ENCODE measurements around the gene DNAJA4.
"Not testable (repeated sequence)": the region's sequence is repeated elsewhere in the genome, so short reads cannot be mapped to it uniquely, and the experiment has no call there.

DNAJA4 gene

DNA sequence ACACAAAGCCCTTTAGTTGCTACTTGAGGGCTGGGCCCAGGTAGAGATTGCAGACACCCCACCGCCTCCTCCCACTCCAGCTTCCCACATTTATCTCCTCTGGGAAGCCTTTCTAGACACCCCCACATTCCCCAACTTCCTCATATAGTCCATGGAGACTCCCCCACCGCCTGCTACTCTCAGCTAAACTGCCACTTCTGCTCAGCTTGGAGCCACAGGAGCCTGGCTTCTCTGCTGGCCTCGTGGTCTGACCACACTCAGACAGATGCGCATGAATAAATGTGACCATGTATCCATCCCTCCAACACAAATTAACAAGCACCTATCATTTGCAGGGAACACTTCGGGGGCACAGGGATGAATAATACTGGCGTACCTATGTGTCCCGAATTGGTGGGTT lies 19.5 kb upstream of the DNAJA4 start:
- DNase-seq: no peak

DNA sequence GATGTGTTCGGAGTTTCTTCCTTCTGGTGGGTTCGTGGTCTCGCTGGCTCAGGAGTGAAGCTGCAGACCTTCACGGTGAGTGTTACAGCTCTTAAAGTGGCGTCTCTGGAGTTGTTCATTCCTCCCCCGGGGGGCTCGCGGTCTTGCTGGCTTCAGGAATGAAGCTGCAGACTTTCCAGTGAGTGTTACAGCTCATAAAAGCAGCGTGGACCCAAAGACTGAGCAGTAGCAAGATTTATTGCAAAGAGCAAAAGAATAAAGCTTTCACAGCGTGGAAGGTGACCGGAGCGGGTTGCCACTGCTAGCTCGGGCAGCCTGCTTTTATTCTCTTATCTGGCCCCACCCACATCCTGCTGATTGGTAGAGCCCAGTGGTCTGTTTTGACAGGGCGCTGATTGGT lies 19.0 kb upstream of the DNAJA4 start:
- DNase-seq: not testable (repeated sequence)

DNA sequence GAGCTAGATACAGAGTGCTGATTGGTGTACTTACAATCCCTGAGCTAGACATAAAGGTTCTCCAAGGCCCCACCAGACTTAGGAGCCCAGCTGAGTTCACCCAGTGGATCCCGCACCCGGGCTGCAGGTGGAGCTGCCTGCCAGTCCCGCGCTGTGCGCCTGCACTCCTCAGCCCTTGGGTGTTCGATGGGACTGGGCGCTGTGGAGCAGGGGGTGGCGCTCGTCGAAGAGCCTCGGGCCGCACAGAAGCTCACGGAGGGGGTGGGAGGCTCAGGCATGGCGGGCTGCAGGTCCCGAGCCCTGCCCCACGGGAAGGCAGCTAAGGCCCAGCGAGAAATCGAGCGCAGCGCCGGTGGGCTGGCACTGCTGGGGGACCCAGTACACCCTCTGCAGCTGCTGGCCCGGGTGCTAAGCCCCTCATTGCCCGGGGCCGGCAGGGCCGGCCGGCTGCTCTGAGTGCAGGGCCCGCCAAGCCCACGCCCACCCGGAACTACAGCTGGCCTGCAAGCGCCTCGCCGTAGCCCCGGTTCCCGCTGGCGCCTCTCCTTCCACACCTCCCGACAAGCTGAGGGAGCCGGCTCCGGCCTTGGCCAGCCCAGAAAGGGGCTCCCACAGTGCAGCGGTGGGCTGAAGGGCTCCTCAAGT lies 18.3 kb upstream of the DNAJA4 start:
- not testable (repeated sequence) for DNase-seq

DNA sequence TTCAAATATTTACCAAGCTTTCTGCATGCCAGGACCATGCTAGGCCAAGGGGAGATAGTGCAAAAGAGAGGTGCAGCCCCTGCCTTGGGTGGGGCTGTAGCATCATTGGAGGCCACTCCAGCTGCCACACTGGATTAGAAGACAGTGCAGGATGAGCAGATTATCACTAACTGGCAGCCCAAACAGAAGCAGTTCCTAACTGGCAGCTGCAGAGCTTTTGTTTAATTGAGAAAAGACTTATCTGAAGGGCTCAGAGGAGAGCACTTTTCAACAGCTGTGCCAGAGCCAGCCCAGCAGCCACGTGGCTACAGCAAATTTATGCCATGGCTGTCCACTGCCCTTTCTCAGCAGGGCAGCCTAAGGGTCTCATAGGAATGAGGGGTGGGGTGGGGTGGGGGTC lies 16.5 kb upstream of the DNAJA4 start:
- DNase-seq: no peak

DNA sequence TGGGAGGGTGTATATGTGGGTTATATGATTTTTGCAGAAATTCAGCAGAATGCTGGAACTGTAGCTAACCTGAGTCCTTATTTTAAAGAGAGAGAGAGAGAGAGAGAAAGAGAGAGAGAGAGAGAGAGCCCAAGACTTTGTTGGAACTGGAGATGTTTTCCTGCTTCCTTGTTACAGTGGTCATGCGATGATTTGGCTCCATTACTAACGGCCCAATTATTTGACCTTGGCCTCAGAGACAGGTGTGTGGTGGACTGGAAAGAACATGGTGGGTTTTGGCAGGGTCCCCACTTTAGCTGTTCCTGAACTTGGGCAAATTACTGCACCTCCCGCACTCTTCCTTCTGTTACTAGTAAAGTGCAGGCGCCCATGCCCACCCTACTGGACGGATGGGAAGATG lies 15.2 kb upstream of the DNAJA4 start:
- DNase-seq: no peak

DNA sequence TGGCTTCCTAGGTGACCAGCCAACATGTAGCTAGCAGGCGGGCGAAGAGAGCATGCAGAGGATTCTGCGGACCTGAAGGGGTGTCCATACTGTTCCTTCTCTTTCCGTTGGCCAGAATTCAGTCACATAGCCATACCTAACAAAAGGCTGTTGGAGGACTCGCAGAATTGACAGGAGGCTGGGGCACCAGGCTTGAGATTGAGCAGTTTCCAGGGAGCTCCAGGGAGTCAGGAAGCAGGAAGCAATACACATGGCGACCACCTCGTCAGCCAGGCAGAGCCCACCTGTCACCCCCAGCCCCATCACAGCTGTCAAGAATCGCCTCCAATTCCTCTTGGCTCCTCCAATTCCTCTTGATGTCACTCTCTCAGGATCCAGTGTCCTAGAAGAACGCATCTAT lies 13.2 kb upstream of the DNAJA4 start:
- DNase-seq: no peak

DNA sequence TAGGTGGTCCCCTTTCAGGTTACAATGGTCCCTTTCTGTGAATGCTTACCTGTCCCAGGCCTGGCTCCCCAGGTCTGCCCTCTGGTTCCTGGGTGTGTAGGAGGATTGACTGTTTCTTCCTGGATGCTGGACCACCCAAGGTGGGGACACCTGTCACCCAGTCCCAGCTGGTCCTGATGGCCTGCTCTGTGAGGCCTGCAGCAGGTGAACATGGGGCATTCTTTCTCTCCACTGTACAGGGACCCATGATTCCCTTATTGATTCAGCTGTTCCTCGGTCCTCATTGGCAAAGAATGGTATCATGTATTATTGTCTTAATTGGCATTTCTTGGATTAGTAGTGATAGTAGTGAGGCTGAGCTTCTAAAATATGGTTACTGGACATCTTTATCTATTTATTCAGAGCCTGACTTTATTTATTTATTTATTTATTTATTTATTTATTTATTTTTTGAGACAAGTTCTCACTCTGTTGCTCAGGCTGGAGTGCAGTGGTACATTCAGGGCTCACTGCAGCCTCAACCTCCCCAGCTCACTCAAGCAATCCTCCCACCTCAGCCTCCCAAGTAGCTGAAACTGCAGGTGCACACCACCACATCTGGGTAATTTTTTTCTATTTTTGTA lies 8.8 kb upstream of the DNAJA4 start:
- no peak for DNase-seq

DNA sequence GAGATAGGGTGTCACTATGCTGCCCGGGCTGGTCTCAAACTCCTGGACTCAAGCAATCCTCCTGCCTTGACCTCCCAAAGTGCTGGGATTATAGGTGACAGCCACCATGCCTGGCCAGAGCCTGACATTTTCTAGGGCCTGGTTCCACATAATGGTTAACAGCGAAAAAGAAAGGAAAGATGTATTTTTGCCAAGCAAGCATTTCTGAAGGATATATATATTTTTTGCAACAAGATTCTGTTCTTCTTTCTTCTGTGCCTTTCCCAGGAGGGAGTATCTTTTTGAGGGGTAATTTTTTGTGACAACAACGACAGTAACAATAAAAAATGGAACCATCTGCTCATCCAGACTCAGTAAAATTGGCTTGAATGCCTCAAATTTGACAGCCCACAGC lies 8.3 kb upstream of the DNAJA4 start:
- no peak for DNase-seq

DNA sequence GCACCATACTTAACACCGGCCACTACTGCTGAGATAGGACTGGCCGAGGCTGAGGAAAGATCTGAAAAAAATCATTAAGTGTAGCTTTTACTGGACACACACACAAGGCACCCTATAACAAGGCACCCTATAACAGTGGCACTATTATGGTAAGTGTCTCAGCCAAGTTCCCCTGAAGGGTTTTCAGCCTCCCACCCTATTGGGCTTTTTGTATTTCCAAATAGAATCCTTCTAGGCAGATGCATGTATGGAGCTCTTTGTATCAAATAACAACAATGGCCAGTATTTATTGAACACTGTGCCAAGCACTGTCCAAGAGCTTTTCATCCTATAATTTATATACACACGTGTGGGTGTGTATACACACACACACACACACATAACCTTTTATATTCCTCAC lies 6.7 kb upstream of the DNAJA4 start:
- no peak for DNase-seq

DNA sequence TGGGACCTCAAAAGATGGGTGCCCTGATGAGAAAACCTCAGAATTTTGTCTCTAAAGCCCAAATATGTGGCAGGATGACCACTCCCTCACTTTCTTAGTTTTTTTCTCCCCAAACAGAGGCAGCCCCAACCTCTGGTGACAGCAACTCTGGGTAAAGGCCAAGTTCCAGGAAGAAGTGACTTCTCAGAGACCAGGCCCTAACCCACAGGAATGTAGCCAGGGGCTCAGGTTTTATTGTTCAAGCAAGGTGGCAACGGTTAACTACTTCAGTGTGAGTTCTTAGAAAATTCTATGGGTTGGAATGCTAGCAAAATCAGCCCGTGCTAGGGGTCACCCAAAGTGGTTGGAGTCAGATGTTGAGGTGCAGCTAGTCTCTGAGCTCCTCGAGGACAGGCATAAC lies 5.1 kb upstream of the DNAJA4 start:
- no peak for DNase-seq

DNA sequence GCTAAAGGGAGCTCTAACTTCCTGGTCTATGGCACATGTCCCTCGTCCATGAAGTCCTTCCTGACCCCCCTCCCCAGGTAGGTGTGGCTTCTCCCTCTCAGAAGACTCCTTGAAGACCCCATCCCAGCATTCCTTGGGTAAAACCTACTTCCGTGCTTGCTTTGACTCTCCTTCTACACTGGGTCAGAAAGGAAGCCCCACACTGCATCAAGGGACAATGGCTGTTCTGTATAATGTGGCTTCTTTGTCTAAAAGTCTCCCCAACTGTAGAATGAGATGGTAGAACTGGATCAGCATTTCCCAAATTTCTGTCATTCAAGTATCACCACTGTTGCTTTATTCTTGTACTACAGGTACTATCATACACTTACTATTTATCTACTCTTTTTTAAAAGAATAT lies 3.9 kb upstream of the DNAJA4 start:
- DNase-seq: no peak

DNA sequence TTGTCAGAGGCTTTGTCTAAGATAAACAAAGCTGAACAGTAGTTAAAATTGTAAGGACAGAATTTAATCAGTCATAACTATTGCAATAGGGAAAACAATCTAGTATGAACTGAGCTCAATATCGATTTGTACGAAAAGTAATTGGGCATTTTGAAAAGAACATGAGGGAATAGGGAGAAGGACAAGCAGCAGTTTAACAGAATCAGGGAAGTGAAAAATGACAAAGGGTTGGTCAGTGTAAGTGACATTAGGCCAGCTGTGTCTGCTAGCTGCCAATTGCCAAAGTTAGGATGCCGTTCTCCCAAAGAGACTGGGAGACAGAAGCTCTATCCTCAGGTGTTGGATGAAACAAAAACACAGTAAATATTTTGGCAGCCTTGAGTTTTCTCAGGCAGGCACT lies 3.3 kb upstream of the DNAJA4 start:
- DNase-seq: no peak

DNA sequence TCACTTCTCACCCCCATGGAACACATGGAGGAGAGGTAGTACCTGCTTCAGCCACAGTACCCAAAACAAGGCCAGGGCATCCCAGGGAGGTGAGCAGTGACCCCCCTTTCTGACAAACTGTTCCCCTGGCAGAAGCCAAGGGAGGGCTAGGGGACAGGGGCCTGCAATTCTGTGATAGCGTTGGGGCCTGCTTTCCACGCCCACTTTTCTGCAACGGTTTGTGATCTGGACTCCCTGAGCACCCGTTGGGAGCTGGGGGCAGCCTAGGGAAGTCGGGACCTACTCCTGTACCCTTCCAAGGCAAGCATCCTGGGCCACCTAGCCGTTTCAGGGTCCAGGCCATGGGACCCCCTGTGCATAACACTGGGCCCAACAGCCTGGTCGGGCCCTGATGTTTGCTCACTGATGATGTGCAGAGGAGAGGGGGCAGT lies 996 bp upstream of the DNAJA4 start:
- DNase-seq: no peak

DNA sequence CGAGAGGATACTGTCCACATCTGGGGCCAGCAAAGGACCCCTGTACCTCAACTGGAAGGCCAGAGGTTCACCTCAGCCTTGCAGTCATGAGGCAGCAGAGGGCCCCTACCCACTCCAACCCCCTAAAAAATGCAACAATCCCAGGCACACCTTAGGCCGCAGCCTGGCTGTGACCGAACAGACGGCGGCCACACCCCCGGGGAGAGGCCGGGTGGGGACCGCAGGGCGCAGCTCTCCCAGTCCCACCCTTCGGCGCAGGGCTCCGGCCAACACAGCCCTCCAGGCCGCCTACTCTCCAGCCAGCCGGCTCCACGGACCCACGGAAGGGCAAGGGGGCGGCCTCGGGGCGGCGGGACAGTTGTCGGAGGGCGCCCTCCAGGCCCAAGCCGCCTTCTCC lies 457 bp upstream of the DNAJA4 start:
- DNase-seq: no peak

DNA sequence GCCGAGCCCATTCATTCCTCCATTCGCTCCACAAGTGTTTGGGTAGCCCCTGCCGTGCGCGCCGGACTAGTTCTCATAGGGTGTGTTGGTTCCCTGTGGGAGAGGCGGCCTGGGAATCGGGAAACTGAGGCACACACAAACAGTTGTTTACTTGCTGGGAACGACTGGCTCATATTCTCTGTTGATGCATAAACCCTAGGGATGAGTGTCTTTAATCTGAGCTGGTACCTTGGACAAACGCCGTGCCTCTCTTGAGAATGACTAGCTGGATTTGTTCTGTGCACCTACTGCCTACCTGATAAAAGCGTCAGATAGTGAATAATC lies 737 bp downstream of the DNAJA4 start:
- DNase-seq: no peak

DNA sequence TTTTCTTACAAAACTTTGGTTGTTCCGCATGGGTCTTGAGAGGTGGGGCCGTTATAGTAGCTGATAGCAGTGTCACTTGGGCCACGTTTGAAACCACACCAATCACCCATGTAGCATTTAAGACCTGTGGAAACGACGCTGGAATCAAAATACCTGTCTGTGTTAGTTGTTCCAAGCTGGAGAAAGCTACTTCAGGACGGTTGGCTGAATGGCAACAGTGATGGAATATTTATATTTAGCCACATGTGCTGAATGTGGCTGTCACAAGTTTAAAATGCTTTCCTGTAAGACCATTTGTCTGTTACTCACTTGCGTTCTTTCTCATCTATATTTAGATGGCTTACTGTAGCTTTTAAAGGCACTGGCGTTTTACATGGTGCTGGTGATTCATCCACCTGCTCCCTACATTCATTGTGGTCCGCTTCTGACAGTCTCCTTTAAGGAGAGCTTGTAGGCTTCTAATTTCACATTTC lies 1.4 kb downstream of the DNAJA4 start:
- no peak for DNase-seq

DNA sequence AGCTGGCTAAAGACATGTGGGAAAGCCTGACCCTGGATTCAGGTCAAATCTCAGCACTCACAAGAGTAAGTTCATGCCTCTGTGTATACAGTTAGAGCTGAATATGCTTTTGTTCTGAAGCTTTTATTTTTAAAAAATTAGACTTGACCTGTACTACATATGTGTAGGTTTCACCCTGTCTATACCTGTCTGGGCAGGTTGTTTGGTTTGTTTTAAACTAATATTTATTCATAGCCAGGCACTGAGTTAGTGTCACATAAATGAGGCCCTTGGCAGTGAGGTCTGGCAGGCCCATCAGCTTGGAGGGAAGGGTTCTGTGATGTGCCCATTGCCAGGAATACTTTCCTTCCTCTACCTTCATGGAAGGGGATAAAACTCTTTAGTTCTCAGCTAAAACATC lies 1.9 kb downstream of the DNAJA4 start:
- DNase-seq: no peak

DNA sequence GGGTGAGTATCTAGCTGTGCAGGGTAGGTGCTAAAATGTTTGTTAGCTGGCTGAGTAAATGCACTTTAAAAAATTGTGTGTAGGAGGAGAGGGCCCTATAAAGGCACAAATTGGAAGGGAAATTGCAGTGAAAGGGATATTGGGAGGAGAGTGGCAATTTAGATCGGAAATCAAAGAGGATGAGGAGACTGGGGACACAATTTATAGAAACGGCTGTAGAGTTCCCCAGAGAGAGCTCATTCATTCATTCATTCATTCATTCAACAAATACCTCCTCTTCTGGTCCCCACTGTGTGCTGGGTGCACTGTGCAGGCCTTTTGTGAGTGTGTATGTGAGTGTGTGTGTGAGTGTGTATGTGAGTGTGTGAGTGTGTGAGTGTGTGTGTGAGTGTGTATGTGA lies 2.4 kb downstream of the DNAJA4 start:
- DNase-seq: no peak

DNA sequence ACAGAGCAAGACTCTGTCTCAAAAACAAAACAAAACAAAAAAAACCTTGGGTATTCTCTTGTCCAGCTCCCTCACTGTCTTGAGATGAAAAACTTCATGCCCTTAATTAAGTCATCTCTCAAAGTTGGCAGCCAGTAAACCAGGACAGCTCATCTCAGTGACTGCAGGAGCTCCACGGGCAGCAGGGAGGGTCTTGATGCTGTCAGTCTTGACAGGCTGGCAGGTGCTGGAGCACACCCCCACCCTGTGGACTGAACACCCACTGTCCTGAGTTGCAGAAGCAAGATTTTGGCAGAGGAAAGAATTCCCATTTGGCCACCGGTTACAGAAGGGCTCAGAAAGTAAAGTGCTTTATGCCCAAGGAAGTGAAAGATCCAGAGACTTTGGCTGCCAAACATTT lies 8.0 kb downstream of the DNAJA4 start:
- DNase-seq: no peak

DNA sequence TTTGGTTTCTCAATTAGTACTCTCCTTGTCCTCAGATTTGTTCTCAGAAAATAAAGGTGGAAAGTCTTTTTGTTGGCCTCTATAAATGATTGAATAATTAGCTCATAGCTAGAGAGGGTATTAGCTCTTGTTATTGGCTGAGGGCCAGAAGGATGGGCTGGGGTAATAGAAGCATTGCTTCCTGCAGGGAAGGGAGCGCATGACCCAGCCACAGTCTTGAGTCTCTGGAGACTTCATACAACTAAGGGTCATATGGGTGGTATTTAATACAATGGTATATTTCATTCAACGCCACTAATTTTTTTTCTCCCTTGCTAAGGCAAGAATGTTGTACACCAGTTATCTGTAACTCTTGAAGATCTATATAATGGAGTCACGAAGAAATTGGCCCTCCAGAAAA lies 8.4 kb downstream of the DNAJA4 start:
- no peak for DNase-seq

DNA sequence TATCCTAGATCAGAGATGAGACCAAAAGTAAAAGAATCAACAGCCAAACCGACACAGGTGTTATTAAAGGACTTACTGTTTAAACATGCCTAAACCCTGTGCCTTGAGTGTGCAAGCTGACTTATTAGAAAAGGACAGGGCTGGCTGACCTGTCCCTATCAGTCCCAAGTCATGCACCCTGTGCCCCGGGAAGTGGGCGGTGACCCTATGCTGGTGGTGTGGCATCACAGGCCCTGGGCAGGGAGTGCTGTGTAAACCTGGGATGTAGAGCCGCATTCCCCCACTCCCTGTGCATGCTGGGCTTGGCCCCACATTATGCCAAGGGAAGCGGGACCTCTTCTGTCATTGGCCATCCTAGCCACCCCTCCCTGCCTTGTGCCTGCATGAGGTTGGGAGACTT lies 10.6 kb downstream of the DNAJA4 start:
- no peak for DNase-seq

DNA sequence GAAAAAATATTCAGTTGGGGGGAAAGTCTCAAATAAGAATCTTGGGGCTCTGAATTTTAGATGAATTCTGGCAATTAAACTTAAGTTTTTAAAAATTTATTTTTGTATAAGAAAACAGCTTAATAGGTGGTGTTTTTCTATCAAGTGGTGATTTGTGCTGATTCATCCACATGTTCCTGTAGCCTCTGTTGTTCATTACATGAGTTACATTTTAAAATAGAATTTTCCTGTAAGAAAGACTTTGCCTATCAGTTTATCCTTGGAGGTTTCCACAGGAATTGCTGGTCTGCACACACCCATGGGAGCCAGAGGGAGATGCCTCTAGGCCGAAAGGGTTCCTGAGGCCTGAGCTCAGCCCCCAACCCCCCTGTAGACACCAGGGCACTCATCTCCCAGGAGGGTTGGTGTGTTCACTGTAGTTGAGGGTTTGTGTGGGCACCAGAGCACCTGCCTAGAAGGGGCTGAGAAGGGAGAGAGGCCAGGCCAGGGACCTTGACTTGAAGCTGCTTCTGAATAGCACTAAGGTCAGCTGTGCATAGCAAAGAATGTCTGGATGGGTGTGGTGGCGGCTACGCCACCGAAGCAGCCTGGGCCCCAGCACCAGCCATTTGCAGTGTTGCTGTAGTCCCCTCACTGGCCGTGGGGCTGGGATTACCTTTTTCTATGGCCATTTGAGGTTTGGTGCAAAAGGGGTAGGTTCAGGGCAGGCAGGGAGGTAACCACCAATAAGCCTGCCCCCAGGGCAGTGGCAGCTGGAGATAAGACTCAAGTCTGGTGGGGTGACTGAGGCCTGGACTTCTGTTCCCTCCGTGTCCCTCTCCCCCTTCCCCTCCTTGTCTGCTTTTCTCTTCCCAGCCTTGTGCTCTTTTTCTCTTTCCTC lies 11.9 kb downstream of the DNAJA4 start:
- no peak for DNase-seq

DNA sequence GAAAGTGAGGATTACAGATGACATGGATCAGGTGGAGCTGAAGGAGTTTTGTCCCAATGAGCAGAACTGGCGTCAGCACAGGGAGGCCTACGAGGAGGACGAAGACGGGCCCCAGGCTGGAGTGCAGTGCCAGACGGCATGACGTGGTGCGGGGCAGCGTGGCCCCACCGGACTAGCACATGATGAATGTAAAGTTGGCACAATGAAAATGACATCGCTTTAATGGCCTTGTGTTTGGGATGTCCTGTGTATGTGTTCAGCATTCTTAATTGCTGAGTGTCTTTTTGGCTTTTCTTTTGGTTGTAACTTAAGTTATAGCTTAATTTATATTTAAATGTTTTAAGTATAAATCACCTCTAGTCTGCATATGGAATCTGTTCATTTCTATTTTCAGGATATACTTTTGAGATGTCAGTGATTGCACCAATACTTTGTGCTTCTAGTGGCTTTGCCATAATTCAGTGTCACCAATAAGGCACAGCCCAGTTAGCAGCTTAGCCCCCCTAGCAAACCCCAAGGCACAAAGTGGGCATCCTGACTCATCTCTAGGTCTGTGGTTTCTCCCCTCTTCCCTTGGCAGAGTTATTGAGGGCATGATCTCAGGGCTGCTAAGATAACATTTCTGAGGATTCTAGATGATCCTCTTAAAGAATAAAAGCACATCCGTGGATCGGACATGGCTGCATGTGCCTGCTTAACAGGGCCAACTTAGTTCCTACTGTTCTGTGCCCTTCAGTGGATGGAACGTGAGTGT lies 16.1 kb downstream of the DNAJA4 start:
- DNase-seq: no peak

DNA sequence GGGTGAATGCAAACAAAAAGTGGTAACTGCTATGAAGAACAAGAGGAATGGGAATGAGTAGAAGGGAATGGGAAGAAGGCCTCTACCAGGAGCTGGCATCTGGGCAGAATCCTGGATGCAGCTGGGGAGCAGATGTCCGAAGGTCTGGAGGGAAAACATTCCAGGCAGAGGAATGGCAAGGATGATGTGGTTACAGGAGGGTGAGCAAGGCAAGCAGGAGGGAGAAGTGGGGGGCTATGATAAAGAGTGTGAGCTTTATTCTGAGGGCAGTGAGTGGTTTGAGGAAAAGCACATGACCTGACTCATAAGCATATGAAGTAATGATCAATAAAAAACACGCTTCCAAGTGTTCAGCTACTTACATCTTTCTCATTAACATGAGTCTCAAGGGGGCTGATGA lies 18.0 kb downstream of the DNAJA4 start:
- no peak for DNase-seq
